HepG2 (cell line): ENCODE results near the gene EIF6. TPM values are rescaled to one million over a fixed set of nuclear protein-coding genes. Genes with fewer than 3 reads are reported as not detected.
A peak's percentile ranks its signal among the peaks of the same experiment; 100 is the strongest.

Experiments used
- BORCS8-MEF2B ChIP-seq: sonication (generic); formaldehyde crosslinking; IDR thresholded peaks from 2 replicates; pipeline ENCODE4 v1.8.0; 2022; ENCODE audit warnings: mild to moderate bottlenecking, missing genetic modification reagents
- EHMT2 ChIP-seq: fragments of 200-600 bp; sonication (generic); IDR thresholded peaks from 2 replicates; pipeline ENCODE4 v1.7.0; 2017; ENCODE audit warnings: antibody characterized with exemption, low read depth, low read length, borderline replicate concordance
- MLLT10 ChIP-seq: sonication (generic); formaldehyde crosslinking; IDR thresholded peaks from 2 replicates; pipeline ENCODE4 v1.4.0; 2020; ENCODE audit warnings: missing genetic modification reagents
- PHF8 ChIP-seq: sonication (generic); formaldehyde crosslinking; IDR thresholded peaks from 2 replicates; pipeline ENCODE4 v1.5.0; 2020; ENCODE audit warnings: missing genetic modification reagents
- SAP130 ChIP-seq: IDR thresholded peaks from 2 replicates; pipeline ENCODE4 v1.6.1; 2016; ENCODE audit warnings: low read depth
- SOX6 ChIP-seq, 2 experiments: fragments of 450-650 bp in 1 of 2; sonication (generic) in 1 of 2; formaldehyde crosslinking in 1 of 2; IDR thresholded peaks; 2 replicates each; pipeline versions ENCODE4 v1.4.0 to v1.6.1; 2017 to 2020; ENCODE audit warnings: antibody characterized with exemption in 1 of 2, mild to moderate bottlenecking in 1 of 2, missing genetic modification reagents in 1 of 2
- ZBTB20 ChIP-seq: sonication (generic); formaldehyde crosslinking; IDR thresholded peaks from 2 replicates; pipeline ENCODE4 v1.8.1; 2023; ENCODE audit warnings: missing genetic modification reagents, low read depth, mild to moderate bottlenecking, borderline replicate concordance
- ZNF343 ChIP-seq: sonication (generic); formaldehyde crosslinking; IDR thresholded peaks from 2 replicates; pipeline ENCODE4 v1.4.0; 2020; ENCODE audit warnings: mild to moderate bottlenecking, missing genetic modification reagents
- ZNF350 ChIP-seq: sonication (generic); formaldehyde crosslinking; IDR thresholded peaks from 2 replicates; pipeline ENCODE4 v1.4.0; 2020; ENCODE audit warnings: mild to moderate bottlenecking, low read depth, missing genetic modification reagents, borderline replicate concordance
- ZNF615 ChIP-seq: sonication (generic); formaldehyde crosslinking; IDR thresholded peaks from 2 replicates; pipeline ENCODE4 v1.5.0; 2020; ENCODE audit warnings: mild to moderate bottlenecking, missing genetic modification reagents, borderline replicate concordance
- ZNF773 ChIP-seq: sonication (generic); formaldehyde crosslinking; IDR thresholded peaks from 2 replicates; pipeline ENCODE4 v1.4.0; 2020; ENCODE audit warnings: missing genetic modification reagents, borderline replicate concordance
- ZNF776 ChIP-seq: sonication (generic); formaldehyde crosslinking; IDR thresholded peaks from 2 replicates; pipeline ENCODE4 v1.4.0; 2020; ENCODE audit warnings: mild to moderate bottlenecking, missing genetic modification reagents
- polyA plus RNA-seq, 8 experiments: library from polyadenylated mRNA; depleted of rRNA in 3 of 8; stranded (reverse) in 7 of 8; unstranded in 1 of 8; fragments of >200 nt; fragmentation: Illumina TruSeq in 4 of 8; extraction: Trizol in 4 of 8; gene quantifications; 2 replicates each; pipeline versions ENCODE4 v1.2.1 to v1.2.3, GENCODE V29; 2011 to 2016; ENCODE audit warnings: low read depth in 4 of 8, missing spikeins in 1 of 8, mixed read lengths in 1 of 8; ENCODE audit not compliant: insufficient read depth in 1 of 8
- total RNA-seq, 5 experiments: library from RNA; depleted of rRNA; stranded (reverse); fragments of >200 nt; fragmentation: Illumina TruSeq; extraction: Trizol; gene quantifications; 2 replicates each; pipeline ENCODE4 v1.2.3, GENCODE V29; 2016; ENCODE audit warnings: low read depth in 1 of 5
- TF ChIP-seq, protein P1 (sequence below): sonication (generic); formaldehyde crosslinking; IDR thresholded peaks from 2 replicates; pipeline ENCODE4 v1.5.1; 2020; ENCODE audit warnings: mild to moderate bottlenecking, missing genetic modification reagents, borderline replicate concordance
- TF ChIP-seq, protein P2 (sequence below): IDR thresholded peaks from 2 replicates; pipeline ENCODE4 v1.6.1; 2016
- TF ChIP-seq, protein P3 (sequence below): sonication (generic); formaldehyde crosslinking; IDR thresholded peaks from 2 replicates; pipeline ENCODE4 v1.4.0; 2020; ENCODE audit warnings: mild to moderate bottlenecking, missing genetic modification reagents
- TF ChIP-seq, protein P4 (sequence below): sonication (generic); formaldehyde crosslinking; IDR thresholded peaks from 2 replicates; pipeline ENCODE4 v1.4.0; 2020; ENCODE audit warnings: missing genetic modification reagents, low read depth, mild to moderate bottlenecking, borderline replicate concordance
- TF ChIP-seq, protein P5 (sequence below): sonication (generic); formaldehyde crosslinking; IDR thresholded peaks from 2 replicates; pipeline ENCODE4 v1.4.0; 2020; ENCODE audit warnings: missing genetic modification reagents, borderline replicate concordance

Gene EIF6
- total and polyA plus RNA-seq, 2 of the 13 experiments (the other 11 are each of a cell fraction or from before 2014, with no cell fraction given) = 462 to 466 TPM

DNA sequence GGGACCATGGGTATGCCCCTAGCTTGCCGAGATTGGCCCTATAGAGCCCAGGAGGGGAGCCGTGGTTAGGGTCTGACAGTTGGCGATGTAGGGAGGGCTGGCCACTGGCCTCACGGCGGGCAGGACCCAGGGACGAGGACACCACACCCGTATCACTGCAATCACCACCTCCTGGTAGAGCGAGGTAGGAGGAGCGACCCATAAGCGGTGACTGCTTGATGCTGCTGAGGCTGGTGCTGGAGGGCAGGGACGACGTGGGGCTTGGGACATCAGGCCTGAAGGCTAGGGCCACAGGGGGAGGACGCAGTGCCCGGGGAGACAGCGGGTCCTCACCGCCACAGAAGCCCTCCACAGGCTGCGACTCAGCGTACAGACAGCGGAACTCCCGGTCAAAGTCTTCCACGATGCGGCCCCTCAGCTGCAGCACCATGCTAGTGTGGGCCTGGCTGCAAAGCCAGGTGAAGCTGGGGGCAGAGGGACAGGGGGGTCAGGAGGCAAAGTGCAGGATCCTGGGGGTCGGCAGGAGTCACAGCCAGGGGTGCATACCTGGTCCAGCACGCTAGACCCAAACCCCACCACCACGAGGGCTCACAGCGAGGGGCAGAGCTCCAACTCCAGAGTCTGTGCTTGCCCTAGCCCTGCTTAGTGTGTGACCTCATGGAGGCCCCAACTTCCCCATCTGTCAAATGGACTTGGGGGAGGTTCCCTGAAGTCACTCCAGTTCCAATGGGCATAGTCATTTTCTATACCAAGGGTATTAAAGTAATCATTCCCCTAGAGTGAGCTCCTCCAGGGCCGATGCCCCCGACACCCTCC is 3.1 kb upstream of the EIF6 start (continued):
- peak; percentile 75; the same call in 1 of the 2 replicates for TF ChIP-seq BORCS8-MEF2B
- TF ChIP-seq ZNF776 (CRISPR knock-in tag) = peak; percentile 26; the same call in 1 of the 2 replicates
- no peak for TF ChIP-seq EHMT2
- no peak for TF ChIP-seq PHF8
- TF ChIP-seq, protein P1, sequence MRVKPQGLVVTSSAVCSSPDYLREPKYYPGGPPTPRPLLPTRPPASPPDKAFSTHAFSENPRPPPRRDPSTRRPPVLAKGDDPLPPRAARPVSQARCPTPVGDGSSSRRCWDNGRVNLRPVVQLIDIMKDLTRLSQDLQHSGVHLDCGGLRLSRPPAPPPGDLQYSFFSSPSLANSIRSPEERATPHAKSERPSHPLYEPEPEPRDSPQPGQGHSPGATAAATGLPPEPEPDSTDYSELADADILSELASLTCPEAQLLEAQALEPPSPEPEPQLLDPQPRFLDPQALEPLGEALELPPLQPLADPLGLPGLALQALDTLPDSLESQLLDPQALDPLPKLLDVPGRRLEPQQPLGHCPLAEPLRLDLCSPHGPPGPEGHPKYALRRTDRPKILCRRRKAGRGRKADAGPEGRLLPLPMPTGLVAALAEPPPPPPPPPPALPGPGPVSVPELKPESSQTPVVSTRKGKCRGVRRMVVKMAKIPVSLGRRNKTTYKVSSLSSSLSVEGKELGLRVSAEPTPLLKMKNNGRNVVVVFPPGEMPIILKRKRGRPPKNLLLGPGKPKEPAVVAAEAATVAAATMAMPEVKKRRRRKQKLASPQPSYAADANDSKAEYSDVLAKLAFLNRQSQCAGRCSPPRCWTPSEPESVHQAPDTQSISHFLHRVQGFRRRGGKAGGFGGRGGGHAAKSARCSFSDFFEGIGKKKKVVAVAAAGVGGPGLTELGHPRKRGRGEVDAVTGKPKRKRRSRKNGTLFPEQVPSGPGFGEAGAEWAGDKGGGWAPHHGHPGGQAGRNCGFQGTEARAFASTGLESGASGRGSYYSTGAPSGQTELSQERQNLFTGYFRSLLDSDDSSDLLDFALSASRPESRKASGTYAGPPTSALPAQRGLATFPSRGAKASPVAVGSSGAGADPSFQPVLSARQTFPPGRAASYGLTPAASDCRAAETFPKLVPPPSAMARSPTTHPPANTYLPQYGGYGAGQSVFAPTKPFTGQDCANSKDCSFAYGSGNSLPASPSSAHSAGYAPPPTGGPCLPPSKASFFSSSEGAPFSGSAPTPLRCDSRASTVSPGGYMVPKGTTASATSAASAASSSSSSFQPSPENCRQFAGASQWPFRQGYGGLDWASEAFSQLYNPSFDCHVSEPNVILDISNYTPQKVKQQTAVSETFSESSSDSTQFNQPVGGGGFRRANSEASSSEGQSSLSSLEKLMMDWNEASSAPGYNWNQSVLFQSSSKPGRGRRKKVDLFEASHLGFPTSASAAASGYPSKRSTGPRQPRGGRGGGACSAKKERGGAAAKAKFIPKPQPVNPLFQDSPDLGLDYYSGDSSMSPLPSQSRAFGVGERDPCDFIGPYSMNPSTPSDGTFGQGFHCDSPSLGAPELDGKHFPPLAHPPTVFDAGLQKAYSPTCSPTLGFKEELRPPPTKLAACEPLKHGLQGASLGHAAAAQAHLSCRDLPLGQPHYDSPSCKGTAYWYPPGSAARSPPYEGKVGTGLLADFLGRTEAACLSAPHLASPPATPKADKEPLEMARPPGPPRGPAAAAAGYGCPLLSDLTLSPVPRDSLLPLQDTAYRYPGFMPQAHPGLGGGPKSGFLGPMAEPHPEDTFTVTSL (CRISPR knock-in tag) = no peak
- TF ChIP-seq, protein P2, sequence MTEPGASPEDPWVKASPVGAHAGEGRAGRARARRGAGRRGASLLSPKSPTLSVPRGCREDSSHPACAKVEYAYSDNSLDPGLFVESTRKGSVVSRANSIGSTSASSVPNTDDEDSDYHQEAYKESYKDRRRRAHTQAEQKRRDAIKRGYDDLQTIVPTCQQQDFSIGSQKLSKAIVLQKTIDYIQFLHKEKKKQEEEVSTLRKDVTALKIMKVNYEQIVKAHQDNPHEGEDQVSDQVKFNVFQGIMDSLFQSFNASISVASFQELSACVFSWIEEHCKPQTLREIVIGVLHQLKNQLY (CRISPR knock-in tag) = no peak
- no peak for TF ChIP-seq ZNF773 (CRISPR knock-in tag)
- TF ChIP-seq ZNF350 (CRISPR knock-in tag) = no peak
- TF ChIP-seq ZNF343 (CRISPR knock-in tag) = no peak; the same call in 1 of the 2 replicates
- TF ChIP-seq, protein P3, sequence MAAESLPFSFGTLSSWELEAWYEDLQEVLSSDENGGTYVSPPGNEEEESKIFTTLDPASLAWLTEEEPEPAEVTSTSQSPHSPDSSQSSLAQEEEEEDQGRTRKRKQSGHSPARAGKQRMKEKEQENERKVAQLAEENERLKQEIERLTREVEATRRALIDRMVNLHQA (CRISPR knock-in tag) = no peak
- peak; percentile 29; the same call in 1 of the 2 replicates for TF ChIP-seq SAP130 (CRISPR knock-in tag)
- TF ChIP-seq SOX6 (IDR thresholded peaks at IDR 0.05) = no peak
- TF ChIP-seq SOX6 (CRISPR knock-in tag; IDR thresholded peaks at IDR 0.05) = peak; percentile 23; the same call in 1 of the 2 replicates
- TF ChIP-seq ZNF615 (CRISPR knock-in tag) = no peak
- TF ChIP-seq ZBTB20 (CRISPR knock-in tag) = no peak
- TF ChIP-seq, protein P4, sequence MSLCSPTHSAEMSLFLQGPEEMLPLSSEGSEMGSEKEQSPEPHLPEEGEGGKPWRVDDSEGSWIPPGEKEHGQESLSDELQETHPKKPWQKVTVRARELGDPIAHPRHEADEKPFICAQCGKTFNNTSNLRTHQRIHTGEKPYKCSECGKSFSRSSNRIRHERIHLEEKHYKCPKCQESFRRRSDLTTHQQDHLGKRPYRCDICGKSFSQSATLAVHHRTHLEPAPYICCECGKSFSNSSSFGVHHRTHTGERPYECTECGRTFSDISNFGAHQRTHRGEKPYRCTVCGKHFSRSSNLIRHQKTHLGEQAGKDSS (CRISPR knock-in tag) = no peak
- TF ChIP-seq MLLT10 (CRISPR knock-in tag) = no peak
- TF ChIP-seq, protein P5, sequence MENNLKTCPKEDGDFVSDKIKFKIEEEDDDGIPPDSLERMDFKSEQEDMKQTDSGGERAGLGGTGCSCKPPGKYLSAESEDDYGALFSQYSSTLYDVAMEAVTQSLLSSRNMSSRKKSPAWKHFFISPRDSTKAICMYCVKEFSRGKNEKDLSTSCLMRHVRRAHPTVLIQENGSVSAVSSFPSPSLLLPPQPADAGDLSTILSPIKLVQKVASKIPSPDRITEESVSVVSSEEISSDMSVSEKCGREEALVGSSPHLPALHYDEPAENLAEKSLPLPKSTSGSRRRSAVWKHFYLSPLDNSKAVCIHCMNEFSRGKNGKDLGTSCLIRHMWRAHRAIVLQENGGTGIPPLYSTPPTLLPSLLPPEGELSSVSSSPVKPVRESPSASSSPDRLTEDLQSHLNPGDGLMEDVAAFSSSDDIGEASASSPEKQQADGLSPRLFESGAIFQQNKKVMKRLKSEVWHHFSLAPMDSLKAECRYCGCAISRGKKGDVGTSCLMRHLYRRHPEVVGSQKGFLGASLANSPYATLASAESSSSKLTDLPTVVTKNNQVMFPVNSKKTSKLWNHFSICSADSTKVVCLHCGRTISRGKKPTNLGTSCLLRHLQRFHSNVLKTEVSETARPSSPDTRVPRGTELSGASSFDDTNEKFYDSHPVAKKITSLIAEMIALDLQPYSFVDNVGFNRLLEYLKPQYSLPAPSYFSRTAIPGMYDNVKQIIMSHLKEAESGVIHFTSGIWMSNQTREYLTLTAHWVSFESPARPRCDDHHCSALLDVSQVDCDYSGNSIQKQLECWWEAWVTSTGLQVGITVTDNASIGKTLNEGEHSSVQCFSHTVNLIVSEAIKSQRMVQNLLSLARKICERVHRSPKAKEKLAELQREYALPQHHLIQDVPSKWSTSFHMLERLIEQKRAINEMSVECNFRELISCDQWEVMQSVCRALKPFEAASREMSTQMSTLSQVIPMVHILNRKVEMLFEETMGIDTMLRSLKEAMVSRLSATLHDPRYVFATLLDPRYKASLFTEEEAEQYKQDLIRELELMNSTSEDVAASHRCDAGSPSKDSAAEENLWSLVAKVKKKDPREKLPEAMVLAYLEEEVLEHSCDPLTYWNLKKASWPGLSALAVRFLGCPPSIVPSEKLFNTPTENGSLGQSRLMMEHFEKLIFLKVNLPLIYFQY (CRISPR knock-in tag) = no peak
